ENCODE results near the gene PLP2. TPM values are rescaled to one million over a fixed set of nuclear protein-coding genes. Genes with fewer than 3 reads are reported as not detected.
"Not testable (repeated sequence)": the region's sequence is repeated elsewhere in the genome, so short reads cannot be mapped to it uniquely, and the experiment has no call there.

The PLP2 gene, protein sequence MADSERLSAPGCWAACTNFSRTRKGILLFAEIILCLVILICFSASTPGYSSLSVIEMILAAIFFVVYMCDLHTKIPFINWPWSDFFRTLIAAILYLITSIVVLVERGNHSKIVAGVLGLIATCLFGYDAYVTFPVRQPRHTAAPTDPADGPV
- total RNA-seq: 100 to 1,000 TPM; 267 to 273 TPM

DNA sequence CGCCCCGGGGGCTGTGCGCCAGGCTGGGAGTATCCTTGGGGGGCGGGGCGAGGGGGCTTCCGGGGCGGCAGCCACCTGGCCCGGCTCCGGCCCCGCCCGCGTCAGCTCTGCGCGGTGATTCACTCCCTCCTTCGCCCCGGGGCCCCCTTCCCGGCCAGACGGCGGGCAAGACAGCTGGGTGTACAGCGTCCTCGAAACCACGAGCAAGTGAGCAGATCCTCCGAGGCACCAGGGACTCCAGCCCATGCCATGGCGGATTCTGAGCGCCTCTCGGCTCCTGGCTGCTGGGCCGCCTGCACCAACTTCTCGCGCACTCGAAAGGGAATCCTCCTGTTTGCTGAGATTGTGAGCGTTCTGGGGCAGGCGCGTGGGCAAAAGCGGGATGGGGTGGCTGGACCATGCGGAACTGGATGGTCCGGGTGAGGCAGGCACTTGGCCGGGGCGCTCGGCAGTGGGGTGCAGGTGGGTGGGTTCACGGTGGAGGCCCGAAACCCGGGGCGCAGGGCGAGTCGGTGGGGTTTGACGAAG, at the start of gene PLP2:
PLP2 (plus strand) TSS at position 147 of the 528 bp plus-strand sequence; CDS start at position 250, 103 bp downstream.
- H3K4me1 Mint-ChIP-seq: peaks cover 54% of the 10 kb centered on the region
- DNase-seq: peak; percentile 79
- H3K27me3 Mint-ChIP-seq: no peaks in the 10 kb centered on the region
- peak within 1 kb of the TSS; percentile 89 for H3K27ac Mint-ChIP-seq
- ChIA-PET POLR2A (interaction anchor here (0.9 to 2.1 kb wide), 10 partner anchors 8 to 435 kb away, joined by 3 to 11 read pairs (median 4); partner anchors contain the start of genes HDAC6 and PRICKLE3), CTCF (interaction anchor here (1.0 to 3.5 kb wide), 3 partner anchors 16 to 19 kb away, joined by 3 to 15 read pairs (median 6); no protein-coding TSS in a partner anchor)
- no peaks in the 10 kb centered on the region for H3K9me3 Mint-ChIP-seq
- H3K4me3 Mint-ChIP-seq: peak within 1 kb of the TSS; percentile 84
- H3K36me3 Mint-ChIP-seq (ENCODE audit: low read depth): peaks cover 35% of the 10 kb centered on the region

DNA sequence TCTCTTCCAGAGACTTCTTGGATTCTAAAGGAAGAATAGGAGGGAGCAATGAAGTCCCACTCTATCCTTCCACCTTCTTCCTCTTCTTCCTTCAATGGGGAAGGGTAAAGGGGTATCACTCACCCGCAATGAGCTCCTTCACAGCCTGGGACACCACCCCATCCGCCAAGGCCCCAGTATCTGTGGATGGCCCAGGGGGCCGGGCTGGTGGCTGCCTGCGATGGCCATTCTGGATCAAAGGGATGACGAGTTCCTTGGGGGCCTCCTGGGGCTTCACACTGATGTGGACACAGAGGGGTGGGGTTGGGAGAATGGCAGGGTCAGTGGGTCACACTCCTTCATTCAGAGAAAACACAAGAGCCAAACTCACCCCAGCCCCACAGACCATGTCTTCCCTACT, 49.2 kb upstream of the PLP2 start:
- ChIA-PET POLR2A (interaction anchor here (0.8 kb wide), 1 partner anchor 45 kb away, joined by 3 read pairs; no protein-coding TSS in a partner anchor), CTCF (no interaction called here)
- Mint-ChIP-seq H3K27me3 (no peaks in the 10 kb centered on the region), H3K4me1 (peaks cover 39% of the 10 kb centered on the region), H3K9me3 (no peaks in the 10 kb centered on the region), H3K36me3 (ENCODE audit: low read depth) (peaks cover 30% of the 10 kb centered on the region), H3K4me3 (peak overlapping the region; percentile 95), H3K27ac (no peak overlapping the region)
- DNase-seq: no peak

DNA sequence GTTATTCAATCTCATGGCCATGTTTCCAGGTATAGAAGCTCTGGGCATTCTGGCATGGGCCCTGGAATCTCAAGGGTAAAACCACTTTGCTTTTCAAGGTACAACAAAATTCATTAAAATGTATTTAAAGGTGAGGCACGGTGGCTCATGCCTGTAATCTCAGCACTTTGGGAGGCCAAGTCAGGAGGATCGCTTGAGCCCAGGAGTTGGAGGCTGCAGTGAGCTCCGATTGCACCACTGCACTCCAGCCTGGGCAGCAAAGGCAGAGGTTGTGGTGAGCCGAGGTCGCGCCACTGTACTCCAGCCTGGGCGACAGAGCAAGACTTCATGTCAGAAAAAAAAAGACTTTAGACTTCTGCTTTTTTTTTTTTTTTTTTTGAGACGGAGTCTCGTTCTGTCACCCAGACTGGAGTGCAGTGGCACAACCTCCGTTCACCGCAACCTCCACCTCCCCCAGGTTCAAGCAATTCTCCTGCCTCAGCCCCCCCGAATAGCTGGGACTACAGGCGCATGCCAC, 43.9 kb upstream of the PLP2 start:
- POLR2A ChIA-PET; H3K36me3 Mint-ChIP-seq (ENCODE audit: low read depth); DNase-seq; CTCF ChIA-PET; H3K27me3 Mint-ChIP-seq; H3K9me3 Mint-ChIP-seq; H3K4me3 Mint-ChIP-seq; H3K27ac Mint-ChIP-seq: not testable (repeated sequence)
- H3K4me1 Mint-ChIP-seq: peaks cover 13% of the 10 kb centered on the region

DNA sequence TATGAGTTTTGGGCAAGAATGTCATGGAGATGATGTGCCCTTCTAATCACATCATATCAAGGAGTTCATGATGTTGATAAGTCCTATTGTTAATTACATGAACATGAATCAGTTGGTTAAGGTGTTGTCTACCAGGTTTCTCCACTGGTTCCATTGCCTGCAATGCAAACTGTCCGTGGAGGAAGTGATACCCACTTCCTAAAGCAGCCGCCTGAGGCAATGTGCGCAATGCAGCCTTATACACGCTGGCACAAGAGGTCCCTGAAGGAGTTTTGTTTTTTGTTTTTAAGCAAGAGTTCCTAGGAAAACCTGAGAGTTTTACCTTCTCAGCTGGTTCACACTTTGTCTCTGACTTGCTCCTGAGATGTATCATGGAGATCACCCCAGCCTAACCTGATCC, 42.3 kb upstream of the PLP2 start:
- H3K4me3 Mint-ChIP-seq: no peak overlapping the region
- no peak for DNase-seq
- no peaks in the 10 kb centered on the region for H3K4me1 Mint-ChIP-seq
- no peaks in the 10 kb centered on the region for H3K27me3 Mint-ChIP-seq
- no peaks in the 10 kb centered on the region for H3K36me3 Mint-ChIP-seq (ENCODE audit: low read depth)
- H3K27ac Mint-ChIP-seq: no peak overlapping the region
- H3K9me3 Mint-ChIP-seq: no peaks in the 10 kb centered on the region
- CTCF ChIA-PET: interaction anchor here (1.2 kb wide), 1 partner anchor 26 kb away, joined by 3 read pairs; no protein-coding TSS in a partner anchor
- POLR2A ChIA-PET: no interaction called here

DNA sequence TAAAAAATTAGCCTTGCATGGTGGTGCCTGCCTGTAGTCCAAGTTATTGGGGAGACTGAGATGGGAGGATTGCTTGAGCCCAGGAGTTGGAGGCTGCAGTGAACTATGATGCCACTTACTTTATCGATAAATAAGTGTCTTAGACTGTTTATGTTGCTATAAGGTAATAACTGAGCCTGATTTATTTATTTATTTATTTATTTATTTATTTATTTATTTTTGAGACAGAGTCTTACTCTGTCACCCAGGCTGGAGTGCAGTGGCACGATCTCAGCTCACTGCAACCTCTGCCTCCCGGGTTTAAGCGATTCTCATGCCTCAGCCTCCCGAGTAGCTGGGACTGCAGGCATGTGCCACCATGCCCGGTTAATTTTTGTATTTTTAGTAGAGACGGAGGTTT, 39.4 kb upstream of the PLP2 start:
- CTCF ChIA-PET: interaction anchor here (1.1 kb wide), 1 partner anchor 23 kb away, joined by 3 read pairs; no protein-coding TSS in a partner anchor
- POLR2A ChIA-PET, H3K9me3 Mint-ChIP-seq: not testable (repeated sequence)

DNA sequence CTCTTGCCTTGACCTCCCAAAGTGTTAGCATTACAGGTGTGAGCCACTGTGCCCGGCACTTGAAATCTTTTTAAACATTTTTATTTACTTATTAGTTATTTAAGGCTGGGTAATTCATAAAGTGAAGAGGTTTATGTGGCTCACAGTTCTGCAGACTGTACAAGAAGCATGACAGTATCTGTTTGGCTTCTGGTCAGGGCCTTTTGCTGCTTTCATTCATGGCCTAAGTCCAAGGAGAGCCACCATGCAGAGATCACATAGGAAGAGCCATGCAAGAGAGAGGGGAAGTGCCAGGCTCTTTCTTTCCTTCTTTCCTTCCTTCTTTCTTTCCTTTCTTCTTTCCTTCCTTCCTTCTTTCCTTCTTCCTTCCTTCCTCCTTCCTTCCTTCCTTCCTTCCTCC, 37.9 kb upstream of the PLP2 start:
- DNase-seq: no peak
- Mint-ChIP-seq H3K27me3 (no peaks in the 10 kb centered on the region), H3K4me3 (no peak overlapping the region), H3K27ac (no peak overlapping the region), H3K36me3 (ENCODE audit: low read depth) (no peaks in the 10 kb centered on the region), H3K4me1 (no peaks in the 10 kb centered on the region), H3K9me3 (no peaks in the 10 kb centered on the region)
- ChIA-PET POLR2A (no interaction called here), CTCF (no interaction called here)

More for the DNA sequence above, 39.4 kb upstream of the PLP2 start:
- not testable (repeated sequence) for H3K36me3 Mint-ChIP-seq (ENCODE audit: low read depth); H3K4me1 Mint-ChIP-seq; DNase-seq; H3K4me3 Mint-ChIP-seq; H3K27me3 Mint-ChIP-seq; H3K27ac Mint-ChIP-seq

DNA sequence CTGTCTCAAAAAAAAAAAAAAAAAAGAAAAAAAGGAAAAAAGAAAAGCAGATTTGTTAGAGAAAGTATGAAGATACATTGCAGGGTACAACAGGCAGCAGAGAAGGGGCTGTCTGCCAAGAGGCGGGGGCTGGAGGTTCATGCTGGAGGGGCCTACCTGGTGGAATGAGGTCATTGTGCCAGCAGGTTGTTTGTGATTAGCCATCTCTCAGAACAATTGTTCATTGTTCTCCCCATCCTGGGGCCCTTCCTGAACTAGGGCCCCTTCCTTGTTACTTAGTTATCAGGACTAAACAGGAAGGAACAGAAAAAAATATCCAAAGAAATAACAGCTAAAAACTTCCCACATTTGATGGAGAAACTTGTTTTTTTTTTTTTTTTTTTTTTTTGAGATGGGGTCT, 34.2 kb upstream of the PLP2 start:
- POLR2A ChIA-PET: no interaction called here

DNA sequence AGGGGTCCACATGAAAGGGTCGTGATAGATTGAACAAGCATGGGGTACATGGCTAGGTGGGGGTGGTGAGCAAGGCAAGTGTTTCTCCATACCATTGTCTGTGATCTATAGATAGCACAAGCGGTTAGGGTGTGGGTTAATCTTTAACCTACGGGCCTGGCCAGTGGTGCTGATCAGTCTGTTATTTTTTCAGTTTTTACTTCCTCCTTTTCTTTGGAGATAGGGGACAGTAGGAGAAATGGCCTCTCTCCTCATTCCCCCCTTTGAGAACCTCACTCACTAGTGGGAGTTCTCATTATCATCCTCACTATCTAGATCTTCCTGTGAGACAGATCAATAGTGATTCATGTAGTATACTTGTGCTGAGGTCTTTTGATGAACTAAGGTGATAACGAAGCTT, 32.0 kb upstream of the PLP2 start:
- ChIA-PET CTCF (interaction anchor here (1.7 kb wide), 1 partner anchor 16 kb away, joined by 4 read pairs; no protein-coding TSS in a partner anchor), POLR2A (no interaction called here)
- Mint-ChIP-seq H3K9me3 (peaks cover 13% of the 10 kb centered on the region), H3K27ac (no peak overlapping the region), H3K4me1 (no peaks in the 10 kb centered on the region), H3K4me3 (no peak overlapping the region), H3K36me3 (ENCODE audit: low read depth) (peaks cover 7% of the 10 kb centered on the region), H3K27me3 (no peaks in the 10 kb centered on the region)
- no peak for DNase-seq

More for the DNA sequence above, 34.2 kb upstream of the PLP2 start:
- H3K4me3 Mint-ChIP-seq: no peak overlapping the region
- H3K27me3 Mint-ChIP-seq: no peaks in the 10 kb centered on the region
- H3K27ac Mint-ChIP-seq: no peak overlapping the region
- no peaks in the 10 kb centered on the region for H3K4me1 Mint-ChIP-seq
- peaks cover 7% of the 10 kb centered on the region for H3K36me3 Mint-ChIP-seq (ENCODE audit: low read depth)
- CTCF ChIA-PET: interaction anchor here (0.8 kb wide), 1 partner anchor 18 kb away, joined by 4 read pairs; no protein-coding TSS in a partner anchor
- no peak for DNase-seq
- peaks cover 13% of the 10 kb centered on the region for H3K9me3 Mint-ChIP-seq

DNA sequence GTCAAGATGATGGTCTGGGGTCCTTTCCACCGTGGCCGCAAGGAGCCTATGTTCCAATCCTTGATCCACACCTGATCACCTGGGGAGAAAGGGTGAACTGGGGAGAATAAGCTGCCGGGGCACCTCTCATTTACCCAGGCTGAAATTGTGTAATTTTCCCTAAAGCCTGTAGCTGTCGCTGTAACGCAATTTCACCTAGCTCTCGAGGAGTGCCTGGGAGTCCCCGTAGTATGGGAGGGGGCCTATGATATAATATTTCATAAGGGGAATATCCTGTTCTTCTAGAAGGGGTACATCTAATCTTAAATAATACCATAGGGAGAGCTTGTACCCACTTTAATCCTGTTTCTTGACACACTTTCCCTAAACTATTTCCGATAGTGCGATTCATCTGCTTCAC, 29.4 kb upstream of the PLP2 start:
- H3K36me3 Mint-ChIP-seq (ENCODE audit: low read depth); H3K27ac Mint-ChIP-seq; POLR2A ChIA-PET: not testable (repeated sequence)

DNA sequence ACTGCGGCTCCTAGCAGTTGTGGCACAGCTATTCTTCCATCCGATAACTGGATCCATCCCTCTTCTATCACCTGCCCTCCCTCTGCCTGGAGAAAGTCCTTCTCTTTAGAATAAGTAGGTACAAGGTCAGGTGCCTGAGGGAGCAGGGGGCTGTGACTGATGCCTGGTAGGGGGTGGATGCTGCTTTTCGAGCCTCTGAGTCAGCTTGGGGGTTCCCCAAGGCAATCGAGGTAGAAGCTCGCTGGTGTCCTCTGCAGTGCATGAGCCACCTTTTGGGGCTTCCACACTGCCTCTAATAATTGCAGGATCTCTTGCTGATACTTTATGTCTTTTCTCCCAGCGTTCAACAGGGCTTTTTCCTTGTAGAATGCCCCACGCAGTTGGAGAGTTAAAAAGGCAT, 28.5 kb upstream of the PLP2 start:
- H3K27me3 Mint-ChIP-seq; H3K36me3 Mint-ChIP-seq (ENCODE audit: low read depth); DNase-seq; H3K4me1 Mint-ChIP-seq; POLR2A ChIA-PET; H3K27ac Mint-ChIP-seq; H3K4me3 Mint-ChIP-seq: not testable (repeated sequence)
- peaks cover 13% of the 10 kb centered on the region for H3K9me3 Mint-ChIP-seq
- CTCF ChIA-PET: interaction anchor here (0.5 to 1.4 kb wide), 3 partner anchors 12 to 63 kb away, joined by 4 to 6 read pairs (median 5); no protein-coding TSS in a partner anchor

More for the DNA sequence above, 29.4 kb upstream of the PLP2 start:
- peaks cover 13% of the 10 kb centered on the region for H3K9me3 Mint-ChIP-seq
- H3K4me3 Mint-ChIP-seq, H3K27me3 Mint-ChIP-seq, DNase-seq, H3K4me1 Mint-ChIP-seq: not testable (repeated sequence)
- CTCF ChIA-PET: interaction anchor here (0.7 to 1.4 kb wide), 2 partner anchors 13 to 16 kb away, joined by 3 to 6 read pairs; no protein-coding TSS in a partner anchor

DNA sequence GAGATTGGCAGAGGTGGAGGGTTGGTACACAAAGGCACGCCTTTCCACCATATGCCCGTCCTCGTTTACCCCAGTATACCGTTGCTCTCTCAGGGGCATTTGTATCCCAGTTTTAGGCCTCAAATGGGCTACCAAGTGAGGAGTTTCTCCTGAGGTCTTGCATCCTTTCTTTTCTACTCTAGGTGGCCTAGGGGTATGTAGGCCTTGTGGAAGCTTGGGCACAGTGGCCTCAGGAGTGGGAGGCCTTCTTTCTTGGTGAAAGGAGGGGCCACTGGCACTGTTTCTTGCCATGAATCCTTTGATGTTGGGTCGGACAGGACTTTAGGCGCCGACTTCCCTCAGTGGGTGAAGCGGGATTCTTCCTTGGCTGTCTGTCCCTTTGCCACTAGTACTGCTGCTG, 24.4 kb upstream of the PLP2 start:
- no peaks in the 10 kb centered on the region for H3K9me3 Mint-ChIP-seq
- H3K4me1 Mint-ChIP-seq: no peaks in the 10 kb centered on the region
- H3K4me3 Mint-ChIP-seq: no peak overlapping the region
- H3K27ac Mint-ChIP-seq: no peak overlapping the region
- H3K36me3 Mint-ChIP-seq (ENCODE audit: low read depth): no peaks in the 10 kb centered on the region
- CTCF ChIA-PET: no interaction called here
- H3K27me3 Mint-ChIP-seq: no peaks in the 10 kb centered on the region
- POLR2A ChIA-PET: no interaction called here
- no peak for DNase-seq

DNA sequence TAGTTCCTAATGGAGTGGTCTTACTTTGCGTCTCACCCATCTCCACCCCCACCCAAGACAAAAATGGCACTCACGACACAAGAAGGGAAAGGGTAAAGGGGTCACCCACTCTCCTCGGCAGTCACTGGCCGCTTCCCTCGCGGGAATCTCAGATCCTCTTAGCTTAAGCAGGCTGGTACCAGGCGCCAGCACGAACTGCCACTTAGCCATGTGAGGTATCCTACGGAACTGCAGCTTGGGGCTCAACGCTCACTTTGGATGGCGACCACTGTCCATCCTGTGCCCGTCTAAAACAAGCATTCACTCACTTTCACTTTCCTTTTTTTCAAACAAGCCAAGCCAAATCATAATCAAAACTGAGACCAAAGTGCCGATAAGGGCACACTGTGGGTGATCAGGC, 23.8 kb upstream of the PLP2 start:
- CTCF ChIA-PET: no interaction called here

DNA sequence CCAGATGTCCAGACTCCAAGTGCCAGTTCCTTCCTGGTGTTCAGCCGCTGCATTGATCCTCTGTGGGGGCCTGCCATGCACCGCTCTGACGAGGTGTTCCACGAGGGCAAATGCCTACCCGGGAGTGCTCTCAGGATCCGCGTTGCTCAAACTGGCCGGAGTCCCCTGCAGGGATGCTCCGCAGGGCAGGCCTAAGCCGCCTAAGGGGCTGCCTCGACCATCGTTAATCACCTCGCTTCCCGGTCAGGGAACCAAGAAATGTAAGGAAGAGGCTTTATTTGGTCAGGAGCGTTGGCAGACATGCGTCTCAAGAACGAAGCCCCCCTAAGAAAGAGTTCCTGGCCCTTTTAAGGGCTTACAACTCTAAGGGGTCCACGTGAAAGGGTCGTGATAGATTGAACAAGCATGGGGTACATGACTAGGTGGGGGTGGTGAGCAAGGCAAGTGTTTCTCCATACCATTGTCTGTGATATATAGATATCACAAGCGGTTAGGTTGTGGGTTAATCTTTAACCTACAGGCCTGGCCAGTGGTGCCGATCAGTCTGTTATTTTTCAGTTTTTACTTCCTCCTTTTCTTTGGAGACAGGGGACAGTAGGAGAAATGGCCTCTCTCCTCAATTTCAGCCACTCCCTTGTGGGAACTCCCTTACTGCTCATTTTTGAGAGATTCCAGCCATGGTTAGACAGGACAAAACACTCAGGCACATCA, 23.2 kb upstream of the PLP2 start:
- POLR2A ChIA-PET; H3K36me3 Mint-ChIP-seq (ENCODE audit: low read depth); H3K27ac Mint-ChIP-seq; H3K27me3 Mint-ChIP-seq; DNase-seq; CTCF ChIA-PET; H3K9me3 Mint-ChIP-seq; H3K4me3 Mint-ChIP-seq; H3K4me1 Mint-ChIP-seq: not testable (repeated sequence)

More for the DNA sequence above, 23.8 kb upstream of the PLP2 start:
- Mint-ChIP-seq H3K27ac (no peak overlapping the region), H3K36me3 (ENCODE audit: low read depth) (no peaks in the 10 kb centered on the region), H3K9me3 (no peaks in the 10 kb centered on the region), H3K4me1 (no peaks in the 10 kb centered on the region), H3K4me3 (no peak overlapping the region), H3K27me3 (no peaks in the 10 kb centered on the region)
- DNase-seq: no peak
- POLR2A ChIA-PET: no interaction called here

Data from activated CD4-positive, alpha-beta memory T cell treated with anti-CD3 and anti-CD28 coated beads, Interleukin-2, amount 10 ng/mL, durations not matched to agents 7 days and 5 days (primary cell).